ENCODE measurements around the gene SNCB.

Gene SNCB

GRCh38 chr5:176633598-176633997, 3.3 kb upstream of the SNCB start:
- no peak for TF ChIP-seq CTCF (IDR thresholded peaks at IDR 0.05; ENCODE audit: low read depth, low read length)
- DNase-seq (ENCODE audit: extremely low read depth, low read depth) = no peak

- no peak for TF ChIP-seq CTCF (IDR thresholded peaks at IDR 0.05; ENCODE audit: low read depth, low read length)
- DNase-seq (ENCODE audit: extremely low read depth, low read depth) = no peak
Measured at GRCh38 chr5:176632745-176633144, 2.4 kb upstream of the SNCB start.

- DNase-seq (ENCODE audit: extremely low read depth, low read depth) = no peak
- no peak for TF ChIP-seq CTCF (IDR thresholded peaks at IDR 0.05; ENCODE audit: low read depth, low read length)
Measured at GRCh38 chr5:176631383-176632200, 1.3 kb upstream of the SNCB start.

GRCh38 chr5:176630681-176631222, 418 bp upstream of the SNCB start:
- no peak for TF ChIP-seq CTCF (IDR thresholded peaks at IDR 0.05; ENCODE audit: low read depth, low read length)
- no peak for DNase-seq (ENCODE audit: extremely low read depth, low read depth)

- DNase-seq (ENCODE audit: extremely low read depth, low read depth) = no peak
- no peak for TF ChIP-seq CTCF (IDR thresholded peaks at IDR 0.05; ENCODE audit: low read depth, low read length)
Measured at GRCh38 chr5:176629317-176629852, 949 bp downstream of the SNCB start.

GRCh38 chr5:176628406-176629228, 1.7 kb downstream of the SNCB start:
- no peak for DNase-seq (ENCODE audit: extremely low read depth, low read depth)
- TF ChIP-seq CTCF (IDR thresholded peaks at IDR 0.05; ENCODE audit: low read depth, low read length) = no peak
